Ishikawa (cell line): ENCODE data around the gene DRC7.

Source experiments
- CEBPB ChIP-seq: IDR thresholded peaks from 2 replicates; pipeline ENCODE4 v1.6.1; 2012
- CREB1 ChIP-seq: IDR thresholded peaks from 2 replicates; pipeline ENCODE4 v1.6.1; 2012; ENCODE audit warnings: low read depth
- EGR1 ChIP-seq: IDR thresholded peaks from 2 replicates; pipeline ENCODE4 v1.6.1; 2012
- EP300 ChIP-seq: IDR thresholded peaks from 2 replicates; pipeline ENCODE4 v1.6.1; 2012; ENCODE audit warnings: borderline replicate concordance
- FOXM1 ChIP-seq: IDR thresholded peaks from 2 replicates; pipeline ENCODE4 v1.6.1; 2012; ENCODE audit warnings: low read depth, borderline replicate concordance
- MAX ChIP-seq: IDR thresholded peaks from 2 replicates; pipeline ENCODE4 v1.6.1; 2012
- NFIC ChIP-seq: IDR thresholded peaks from 2 replicates; pipeline ENCODE4 v1.6.1; 2012
- RAD21 ChIP-seq: IDR thresholded peaks from 2 replicates; pipeline ENCODE4 v1.6.1; 2012; ENCODE audit warnings: low read depth
- TAF1 ChIP-seq: IDR thresholded peaks from 2 replicates; pipeline ENCODE4 v1.6.1; 2012; ENCODE audit warnings: low read depth, mild to moderate bottlenecking
- TCF12 ChIP-seq: IDR thresholded peaks from 2 replicates; pipeline ENCODE4 v1.6.1; 2012; ENCODE audit warnings: low read depth
- TEAD4 ChIP-seq: IDR thresholded peaks from 2 replicates; pipeline ENCODE4 v1.6.1; 2012
- YY1 ChIP-seq: IDR thresholded peaks from 2 replicates; pipeline ENCODE4 v1.6.1; 2012; ENCODE audit warnings: low read depth
- ZBTB7A ChIP-seq: IDR thresholded peaks from 2 replicates; pipeline ENCODE4 v1.6.1; 2012; ENCODE audit warnings: low read depth
- TF ChIP-seq, protein P1 (sequence below): IDR thresholded peaks from 2 replicates; pipeline ENCODE4 v1.6.1; 2012; ENCODE audit warnings: low read depth, mild to moderate bottlenecking
- TF ChIP-seq, protein P2 (sequence below): IDR thresholded peaks from 2 replicates; pipeline ENCODE4 v1.6.1; 2012

DRC7 gene

DNA sequence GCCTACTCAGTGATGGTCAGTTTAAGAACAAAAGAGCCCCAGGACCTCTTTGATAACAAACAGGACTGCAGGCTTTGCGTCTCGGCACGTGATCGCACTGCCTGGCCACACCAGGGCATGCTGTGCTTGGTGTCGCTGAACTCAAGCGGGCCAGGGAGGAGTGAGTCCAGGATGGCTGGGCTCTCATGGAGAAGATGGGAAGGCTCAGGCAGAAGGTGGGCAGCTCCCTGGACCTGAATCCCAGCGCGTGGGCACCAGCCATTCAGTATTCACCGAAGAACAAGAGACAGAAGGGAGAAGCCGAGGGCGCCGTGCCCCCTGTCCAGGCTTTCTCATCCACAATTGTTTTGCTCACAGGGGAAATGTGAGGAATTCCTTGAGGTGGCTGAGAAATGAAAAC is 52.9 kb downstream of the DRC7 start:
- TF ChIP-seq EP300 (no peak), EGR1 (no peak), NFIC (no peak), FOXM1 (no peak), TCF12 (no peak), YY1 (no peak), TEAD4 (no peak), MAX (no peak), TAF1 (no peak), ZBTB7A (no peak), CEBPB (no peak), CREB1 (no peak), RAD21 (no peak)
- TF ChIP-seq, protein P1, sequence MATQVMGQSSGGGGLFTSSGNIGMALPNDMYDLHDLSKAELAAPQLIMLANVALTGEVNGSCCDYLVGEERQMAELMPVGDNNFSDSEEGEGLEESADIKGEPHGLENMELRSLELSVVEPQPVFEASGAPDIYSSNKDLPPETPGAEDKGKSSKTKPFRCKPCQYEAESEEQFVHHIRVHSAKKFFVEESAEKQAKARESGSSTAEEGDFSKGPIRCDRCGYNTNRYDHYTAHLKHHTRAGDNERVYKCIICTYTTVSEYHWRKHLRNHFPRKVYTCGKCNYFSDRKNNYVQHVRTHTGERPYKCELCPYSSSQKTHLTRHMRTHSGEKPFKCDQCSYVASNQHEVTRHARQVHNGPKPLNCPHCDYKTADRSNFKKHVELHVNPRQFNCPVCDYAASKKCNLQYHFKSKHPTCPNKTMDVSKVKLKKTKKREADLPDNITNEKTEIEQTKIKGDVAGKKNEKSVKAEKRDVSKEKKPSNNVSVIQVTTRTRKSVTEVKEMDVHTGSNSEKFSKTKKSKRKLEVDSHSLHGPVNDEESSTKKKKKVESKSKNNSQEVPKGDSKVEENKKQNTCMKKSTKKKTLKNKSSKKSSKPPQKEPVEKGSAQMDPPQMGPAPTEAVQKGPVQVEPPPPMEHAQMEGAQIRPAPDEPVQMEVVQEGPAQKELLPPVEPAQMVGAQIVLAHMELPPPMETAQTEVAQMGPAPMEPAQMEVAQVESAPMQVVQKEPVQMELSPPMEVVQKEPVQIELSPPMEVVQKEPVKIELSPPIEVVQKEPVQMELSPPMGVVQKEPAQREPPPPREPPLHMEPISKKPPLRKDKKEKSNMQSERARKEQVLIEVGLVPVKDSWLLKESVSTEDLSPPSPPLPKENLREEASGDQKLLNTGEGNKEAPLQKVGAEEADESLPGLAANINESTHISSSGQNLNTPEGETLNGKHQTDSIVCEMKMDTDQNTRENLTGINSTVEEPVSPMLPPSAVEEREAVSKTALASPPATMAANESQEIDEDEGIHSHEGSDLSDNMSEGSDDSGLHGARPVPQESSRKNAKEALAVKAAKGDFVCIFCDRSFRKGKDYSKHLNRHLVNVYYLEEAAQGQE: no peak
- TF ChIP-seq, protein P2, sequence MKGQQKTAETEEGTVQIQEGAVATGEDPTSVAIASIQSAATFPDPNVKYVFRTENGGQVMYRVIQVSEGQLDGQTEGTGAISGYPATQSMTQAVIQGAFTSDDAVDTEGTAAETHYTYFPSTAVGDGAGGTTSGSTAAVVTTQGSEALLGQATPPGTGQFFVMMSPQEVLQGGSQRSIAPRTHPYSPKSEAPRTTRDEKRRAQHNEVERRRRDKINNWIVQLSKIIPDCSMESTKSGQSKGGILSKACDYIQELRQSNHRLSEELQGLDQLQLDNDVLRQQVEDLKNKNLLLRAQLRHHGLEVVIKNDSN: no peak

DNA sequence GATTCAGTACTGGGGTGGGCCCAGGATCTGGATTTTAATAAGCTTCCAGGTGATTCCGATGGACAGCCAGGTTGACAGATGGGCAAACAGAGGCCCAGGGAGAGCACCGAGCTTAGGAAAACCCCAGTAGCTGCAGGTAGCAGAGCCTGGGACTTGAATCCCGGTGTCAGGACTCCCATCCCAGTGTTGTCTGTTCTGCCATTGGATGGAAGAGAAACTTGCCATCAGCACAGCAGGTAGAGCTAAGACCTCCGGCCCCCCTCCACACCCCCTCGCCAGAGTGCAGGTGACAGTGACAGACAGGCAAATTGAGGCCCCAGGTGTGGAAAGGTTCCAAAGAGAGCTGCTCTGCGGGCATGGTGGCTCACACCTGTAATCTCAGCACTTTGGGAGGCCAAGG is 53.4 kb downstream of the DRC7 start:
- TF ChIP-seq NFIC (no peak), EP300 (no peak), TCF12 (no peak), TEAD4 (no peak), CEBPB (no peak), EGR1 (no peak), TAF1 (no peak), RAD21 (no peak), YY1 (no peak), FOXM1 (no peak), CREB1 (no peak), ZBTB7A (no peak), MAX (no peak)
- TF ChIP-seq, protein P1: no peak
- TF ChIP-seq, protein P2: no peak

DNA sequence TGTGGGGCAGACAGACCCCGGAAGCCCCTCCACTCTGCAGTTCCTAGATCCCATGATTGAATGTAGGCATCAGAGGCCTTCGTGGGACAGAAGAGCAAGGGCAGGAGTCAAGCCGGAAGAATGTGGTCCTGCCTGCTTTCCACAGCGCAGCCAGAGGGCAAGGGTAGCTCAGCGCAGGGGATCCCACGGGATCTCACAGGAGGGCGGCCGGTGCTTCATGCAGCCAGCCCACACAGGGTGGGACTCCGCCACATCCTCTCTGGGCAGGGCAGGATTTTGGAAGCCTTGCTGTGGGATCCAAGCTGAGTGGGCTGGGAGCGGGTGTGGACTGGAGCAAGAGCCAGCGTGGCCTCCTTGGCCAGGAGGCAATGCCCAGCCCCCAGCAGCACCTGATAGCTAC is 54.0 kb downstream of the DRC7 start:
- no peak for TF ChIP-seq CEBPB
- TF ChIP-seq FOXM1: no peak
- no peak for TF ChIP-seq TCF12
- TF ChIP-seq ZBTB7A: no peak
- no peak for TF ChIP-seq NFIC
- no peak for TF ChIP-seq CREB1
- no peak for TF ChIP-seq TEAD4
- TF ChIP-seq, protein P2: no peak
- TF ChIP-seq RAD21: no peak
- TF ChIP-seq, protein P1: no peak
- no peak for TF ChIP-seq MAX
- TF ChIP-seq EP300: no peak
- TF ChIP-seq EGR1: no peak
- no peak for TF ChIP-seq YY1
- no peak for TF ChIP-seq TAF1
